Fibroblast of lung (primary cell): Measurements from ENCODE around the gene PDE11A.

Experiments used
- EZH2 ChIP-seq: IDR thresholded peaks from 2 replicates; pipeline ENCODE4 v1.5.1; 2012; ENCODE audit warnings: low read length, control low read depth, mild to moderate bottlenecking; ENCODE audit errors: missing control alignments
- TF ChIP-seq, protein P1 (sequence below), 2 donors: IDR thresholded peaks in 1 of 2; conservative IDR thresholded peaks in 1 of 2; 1 replicate in 1 of 2; 2 replicates in 1 of 2; pipeline ENCODE4 v1.5.1; 2011 to 2012; ENCODE audit warnings: low read length in 2 of 2, control low read depth in 1 of 2, inconsistent platforms in 1 of 2, low read depth in 1 of 2, mild to moderate bottlenecking in 1 of 2

DNA sequence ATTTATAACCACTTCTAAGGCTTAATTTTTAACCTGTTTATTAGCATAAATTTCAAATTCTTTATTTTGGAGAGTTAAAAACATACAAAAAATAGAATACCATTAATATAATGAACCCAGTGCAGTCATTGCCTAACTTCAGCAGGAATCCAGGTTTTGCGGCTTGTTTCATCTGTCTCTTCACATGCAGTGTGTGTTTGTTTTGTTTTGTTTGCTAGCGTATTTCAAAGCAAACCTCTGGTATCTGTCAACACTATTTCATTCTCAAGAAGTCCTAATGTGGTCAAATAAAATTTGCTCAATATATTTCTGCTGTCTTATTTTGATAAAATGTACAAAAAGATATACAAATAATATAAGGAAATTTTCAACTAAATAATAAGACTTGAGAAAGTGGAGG, 351.5 kb downstream of the PDE11A start:
- TF ChIP-seq, protein P1, sequence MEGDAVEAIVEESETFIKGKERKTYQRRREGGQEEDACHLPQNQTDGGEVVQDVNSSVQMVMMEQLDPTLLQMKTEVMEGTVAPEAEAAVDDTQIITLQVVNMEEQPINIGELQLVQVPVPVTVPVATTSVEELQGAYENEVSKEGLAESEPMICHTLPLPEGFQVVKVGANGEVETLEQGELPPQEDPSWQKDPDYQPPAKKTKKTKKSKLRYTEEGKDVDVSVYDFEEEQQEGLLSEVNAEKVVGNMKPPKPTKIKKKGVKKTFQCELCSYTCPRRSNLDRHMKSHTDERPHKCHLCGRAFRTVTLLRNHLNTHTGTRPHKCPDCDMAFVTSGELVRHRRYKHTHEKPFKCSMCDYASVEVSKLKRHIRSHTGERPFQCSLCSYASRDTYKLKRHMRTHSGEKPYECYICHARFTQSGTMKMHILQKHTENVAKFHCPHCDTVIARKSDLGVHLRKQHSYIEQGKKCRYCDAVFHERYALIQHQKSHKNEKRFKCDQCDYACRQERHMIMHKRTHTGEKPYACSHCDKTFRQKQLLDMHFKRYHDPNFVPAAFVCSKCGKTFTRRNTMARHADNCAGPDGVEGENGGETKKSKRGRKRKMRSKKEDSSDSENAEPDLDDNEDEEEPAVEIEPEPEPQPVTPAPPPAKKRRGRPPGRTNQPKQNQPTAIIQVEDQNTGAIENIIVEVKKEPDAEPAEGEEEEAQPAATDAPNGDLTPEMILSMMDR (conservative IDR thresholded peaks at IDR 0.05 in 1 of 2, IDR thresholded peaks at IDR 0.05 in 1 of 2; ENCODE audit: low read depth in 1 of 2, low read length in 2 of 2), result no peak
- no peak for TF ChIP-seq EZH2
